Fibroblast of peridontal ligament (primary cell): ENCODE data around the gene PRCD.

ENCODE experiments used
- DNase-seq: peaks from one replicate; pipeline ENCODE4 v3.0.0-alpha.2; 2010; ENCODE audit errors: extremely low read depth

PRCD gene

GRCh38 chr17:76570877-76571471, 31.1 kb downstream of the PRCD start:
- DNase-seq, result no peak

GRCh38 chr17:76572201-76572910, 32.5 kb downstream of the PRCD start:
- DNase-seq, result no peak

- DNase-seq, result no peak
These were observed 33.3 kb downstream of the PRCD start for GRCh38 chr17:76573096-76573495.

- no peak for DNase-seq
These were observed 34.3 kb downstream of the PRCD start for GRCh38 chr17:76574166-76574565.

- no peak for DNase-seq
These were observed 35.7 kb downstream of the PRCD start for GRCh38 chr17:76575570-76575969.

- DNase-seq, result no peak
These were observed 36.3 kb downstream of the PRCD start for GRCh38 chr17:76576189-76576588.

GRCh38 chr17:76577876-76578275, 38.0 kb downstream of the PRCD start:
- no peak for DNase-seq

GRCh38 chr17:76578376-76578775, 38.5 kb downstream of the PRCD start:
- no peak for DNase-seq

- DNase-seq, result no peak
These were observed 39.4 kb downstream of the PRCD start for GRCh38 chr17:76579281-76579680.

GRCh38 chr17:76581515-76581914, 41.7 kb downstream of the PRCD start:
- no peak for DNase-seq

GRCh38 chr17:76582660-76583059, 42.8 kb downstream of the PRCD start:
- no peak for DNase-seq

- DNase-seq, result no peak
These were observed 44.7 kb downstream of the PRCD start for GRCh38 chr17:76584427-76585032.

- DNase-seq, result no peak
These were observed 45.3 kb downstream of the PRCD start for GRCh38 chr17:76585033-76585648.

- DNase-seq, result no peak
These were observed 46.1 kb downstream of the PRCD start, which contains the start of gene ST6GALNAC2 for GRCh38 chr17:76585649-76586593. Gene ST6GALNAC2 (minus strand): TSS chr17:76585860. CDS start chr17:76585808, 52 bp downstream.

- DNase-seq, result no peak
These were observed 47.1 kb downstream of the PRCD start for GRCh38 chr17:76586741-76587487.

GRCh38 chr17:76588182-76588581, 48.3 kb downstream of the PRCD start:
- DNase-seq, result no peak

GRCh38 chr17:76593384-76593826, 53.6 kb downstream of the PRCD start:
- DNase-seq, result no peak

GRCh38 chr17:76593959-76594358, 54.1 kb downstream of the PRCD start:
- no peak for DNase-seq

GRCh38 chr17:76594690-76595089, 54.8 kb downstream of the PRCD start:
- peak; percentile 93 for DNase-seq
